A172 (cell line): ENCODE results near the gene KCNE4. TPM values are rescaled to one million over a fixed set of nuclear protein-coding genes. Genes with fewer than 3 reads are reported as not detected.
"Not testable (repeated sequence)": the region's sequence is repeated elsewhere in the genome, so short reads cannot be mapped to it uniquely, and the experiment has no call there.

Experiments used
- DNase-seq: peaks from one replicate; pipeline ENCODE4 v3.0.0-alpha.2; 2015; ENCODE audit warnings: low spot score
- total RNA-seq: library from RNA; depleted of rRNA; stranded (reverse); fragments of >200 nt; shearing (Covaris generic); gene quantifications from 2 replicates; pipeline ENCODE4 v1.2.3, GENCODE V29; 2014

The KCNE4 gene
- total RNA-seq, 1 experiment from 2014 or later = 0.17 TPM

GRCh38 chr2:223056701-223057418 is 4.9 kb downstream of the KCNE4 start:
- no peak for DNase-seq

- DNase-seq = no peak
These were observed 5.6 kb downstream of the KCNE4 start for GRCh38 chr2:223057569-223057968.

GRCh38 chr2:223058952-223059716 is 7.1 kb downstream of the KCNE4 start:
- no peak for DNase-seq

GRCh38 chr2:223060201-223060825 is 8.3 kb downstream of the KCNE4 start:
- DNase-seq = no peak

- DNase-seq = no peak
These were observed 10.4 kb downstream of the KCNE4 start for GRCh38 chr2:223062396-223062795.

GRCh38 chr2:223065107-223065506 is 13.1 kb downstream of the KCNE4 start:
- no peak for DNase-seq

- DNase-seq = no peak
These were observed 14.7 kb downstream of the KCNE4 start for GRCh38 chr2:223066721-223067120.

GRCh38 chr2:223068071-223068470 is 16.1 kb downstream of the KCNE4 start:
- no peak for DNase-seq

- DNase-seq = no peak
These were observed 17.5 kb downstream of the KCNE4 start for GRCh38 chr2:223069465-223069864.

GRCh38 chr2:223069988-223070387 is 18.0 kb downstream of the KCNE4 start:
- no peak for DNase-seq

GRCh38 chr2:223071139-223071538 is 19.1 kb downstream of the KCNE4 start:
- DNase-seq = no peak

GRCh38 chr2:223072826-223073225 is 20.8 kb downstream of the KCNE4 start:
- no peak for DNase-seq

GRCh38 chr2:223075301-223076270 is 23.6 kb downstream of the KCNE4 start:
- no peak for DNase-seq

- peak; percentile 71 for DNase-seq
These were observed 24.6 kb downstream of the KCNE4 start for GRCh38 chr2:223076573-223076972.

GRCh38 chr2:223078482-223078881 is 26.5 kb downstream of the KCNE4 start:
- DNase-seq = no peak

- no peak for DNase-seq
These were observed 27.4 kb downstream of the KCNE4 start for GRCh38 chr2:223079378-223079777.

- no peak for DNase-seq
These were observed 27.9 kb downstream of the KCNE4 start for GRCh38 chr2:223079925-223080324.

- not testable (repeated sequence) for DNase-seq
These were observed 28.9 kb downstream of the KCNE4 start for GRCh38 chr2:223080790-223081360.

GRCh38 chr2:223081789-223082188 is 29.8 kb downstream of the KCNE4 start:
- no peak for DNase-seq

- DNase-seq = no peak
These were observed 30.7 kb downstream of the KCNE4 start for GRCh38 chr2:223082706-223083105.

- no peak for DNase-seq
These were observed 31.5 kb downstream of the KCNE4 start for GRCh38 chr2:223083402-223084070.
